Tibial artery (tissue), 4 donors: Measurements from ENCODE around the gene AKR1C3.
"Not testable (repeated sequence)": the region's sequence is repeated elsewhere in the genome, so short reads cannot be mapped to it uniquely, and the experiment has no call there.

ENCODE experiments used
- DNase-seq, 2 donors: peaks; one replicate each; pipeline ENCODE4 v3.0.0-alpha.2; 2019
- H3K27ac ChIP-seq, 2 donors: fragments of 200-600 bp; sonication (generic) in 1 of 2; 1 replicate in 1 of 2; 2 replicates in 1 of 2; pipeline ENCODE4 v1.5.1; 2018 to 2019; ENCODE audit warnings: mild to moderate bottlenecking in 1 of 2
- H3K27me3 ChIP-seq, 2 donors: fragments of 200-600 bp; sonication (generic) in 1 of 2; one replicate each; pipeline versions ENCODE4 v1.5.1 to v1.6.0; 2016 to 2019
- H3K36me3 ChIP-seq, 3 donors: fragments of 200-600 bp; sonication (generic) in 2 of 3; one replicate each; pipeline ENCODE4 v1.5.1; 2016 to 2019; ENCODE audit warnings: mild to moderate bottlenecking in 2 of 3
- H3K4me1 ChIP-seq, 4 donors: fragments of 200-600 bp; sonication (generic) in 2 of 4; 1 replicate in 3 of 4; 2 replicates in 1 of 4; pipeline ENCODE4 v1.5.1; 2016 to 2019
- H3K4me3 ChIP-seq, 2 donors: fragments of 200-600 bp; sonication (generic) in 1 of 2; 1 replicate in 1 of 2; 2 replicates in 1 of 2; pipeline ENCODE4 v1.5.1; 2018 to 2019; ENCODE audit warnings: mild to moderate bottlenecking in 2 of 2
- H3K9me3 ChIP-seq, 3 donors: fragments of 200-600 bp; sonication (generic) in 1 of 3; one replicate each; pipeline ENCODE4 v1.5.1; 2016 to 2019
- intact Hi-C: fragments of 100-400 bp; cut with DNase I; formaldehyde crosslinking; loops from one replicate; pipeline ENCODE4 v1.15.0; 2023; ENCODE audit warnings: low total_unique reads
- TF ChIP-seq, protein P1 (sequence below), 2 experiments: fragments of 200-600 bp in 1 of 2; fragments of 450-650 bp in 1 of 2; IDR thresholded peaks; one replicate each; pipeline ENCODE4 v1.5.1; 2017 to 2019; ENCODE audit warnings: antibody characterized with exemption in 2 of 2, mild to moderate bottlenecking in 1 of 2, moderate library complexity in 1 of 2

Gene AKR1C3

GRCh38 chr10:5094265-5095205 lies at the start of gene AKR1C3:
Gene AKR1C3, plus strand, starts transcription at chr10:5094414. Its CDS starts 31 bp downstream, at chr10:5094445.
- Histone ChIP-seq H3K4me1 (no peaks in the 10 kb centered on the region), H3K36me3 (peaks cover 3 to 14% (median 11%) of the 10 kb centered on the region in 3 donors), H3K9me3 (peaks cover 0 to 6% (median 0%) of the 10 kb centered on the region in 3 donors), H3K27ac (peak within 1 kb of the TSS; percentile 31 to 67), H3K27me3 (no peaks in the 10 kb centered on the region), H3K4me3 (peak within 1 kb of the TSS; percentile 49 to 51)
- TF ChIP-seq, protein P1, sequence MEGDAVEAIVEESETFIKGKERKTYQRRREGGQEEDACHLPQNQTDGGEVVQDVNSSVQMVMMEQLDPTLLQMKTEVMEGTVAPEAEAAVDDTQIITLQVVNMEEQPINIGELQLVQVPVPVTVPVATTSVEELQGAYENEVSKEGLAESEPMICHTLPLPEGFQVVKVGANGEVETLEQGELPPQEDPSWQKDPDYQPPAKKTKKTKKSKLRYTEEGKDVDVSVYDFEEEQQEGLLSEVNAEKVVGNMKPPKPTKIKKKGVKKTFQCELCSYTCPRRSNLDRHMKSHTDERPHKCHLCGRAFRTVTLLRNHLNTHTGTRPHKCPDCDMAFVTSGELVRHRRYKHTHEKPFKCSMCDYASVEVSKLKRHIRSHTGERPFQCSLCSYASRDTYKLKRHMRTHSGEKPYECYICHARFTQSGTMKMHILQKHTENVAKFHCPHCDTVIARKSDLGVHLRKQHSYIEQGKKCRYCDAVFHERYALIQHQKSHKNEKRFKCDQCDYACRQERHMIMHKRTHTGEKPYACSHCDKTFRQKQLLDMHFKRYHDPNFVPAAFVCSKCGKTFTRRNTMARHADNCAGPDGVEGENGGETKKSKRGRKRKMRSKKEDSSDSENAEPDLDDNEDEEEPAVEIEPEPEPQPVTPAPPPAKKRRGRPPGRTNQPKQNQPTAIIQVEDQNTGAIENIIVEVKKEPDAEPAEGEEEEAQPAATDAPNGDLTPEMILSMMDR (IDR thresholded peaks at IDR 0.05), result peak; percentile 66 to 87
- DNase-seq, result no peak
- intact Hi-C loops, result loop anchor here (5.0 kb wide), 1 partner anchor 242 kb away; no protein-coding TSS in a partner anchor

DNA sequence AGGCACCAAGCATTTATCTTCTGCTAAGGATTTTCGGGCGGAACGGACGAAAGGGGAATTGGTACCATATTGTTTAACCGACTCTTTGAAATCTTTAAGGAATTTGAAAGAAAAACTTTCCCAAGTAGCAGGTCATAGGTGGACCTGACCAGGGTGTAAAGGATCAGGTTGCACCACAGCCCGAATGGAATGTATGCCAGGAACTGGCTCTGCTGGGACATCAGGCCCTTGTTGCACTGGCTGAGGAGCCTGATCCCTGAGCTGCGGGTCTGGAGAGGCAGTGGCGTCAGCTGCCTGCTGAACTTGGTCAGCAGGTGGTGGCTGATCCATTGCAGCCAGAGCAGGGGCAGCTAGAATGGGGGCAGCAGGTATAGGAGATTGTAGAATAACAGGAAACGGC lies 49.1 kb upstream of the AKR1C3 start:
- intact Hi-C loops, result no loop called here
- Histone ChIP-seq H3K36me3 (no peaks in the 10 kb centered on the region), H3K4me3 (no peak overlapping the region), H3K4me1 (peaks cover 0 to 3% (median 0%) of the 10 kb centered on the region in 4 donors), H3K9me3 (no peaks in the 10 kb centered on the region), H3K27ac (no peak overlapping the region), H3K27me3 (no peaks in the 10 kb centered on the region)
- no peak for DNase-seq
- TF ChIP-seq, protein P1 (IDR thresholded peaks at IDR 0.05), result no peak

GRCh38 chr10:5046410-5046809 lies 47.8 kb upstream of the AKR1C3 start:
- Histone ChIP-seq H3K27ac (no peak overlapping the region), H3K9me3 (no peaks in the 10 kb centered on the region), H3K4me1 (peaks cover 0 to 3% (median 0%) of the 10 kb centered on the region in 4 donors), H3K36me3 (no peaks in the 10 kb centered on the region), H3K27me3 (no peaks in the 10 kb centered on the region), H3K4me3 (no peak overlapping the region)
- no peak for DNase-seq
- TF ChIP-seq, protein P1 (IDR thresholded peaks at IDR 0.05), result no peak
- intact Hi-C loops, result no loop called here

GRCh38 chr10:5047055-5047454 lies 47.2 kb upstream of the AKR1C3 start:
- H3K36me3 ChIP-seq, H3K9me3 ChIP-seq, DNase-seq, intact Hi-C loops, H3K27ac ChIP-seq, H3K4me1 ChIP-seq, H3K27me3 ChIP-seq, H3K4me3 ChIP-seq: not testable (repeated sequence)

- H3K27me3 ChIP-seq, result no peaks in the 10 kb centered on the region
- no peak overlapping the region for H3K27ac ChIP-seq
- TF ChIP-seq, protein P1 (IDR thresholded peaks at IDR 0.05), result no peak
- no peaks in the 10 kb centered on the region for H3K9me3 ChIP-seq
- no peak overlapping the region for H3K4me3 ChIP-seq
- H3K4me1 ChIP-seq, result no peaks in the 10 kb centered on the region
- H3K36me3 ChIP-seq, result no peaks in the 10 kb centered on the region
- intact Hi-C loops, result no loop called here
- DNase-seq, result no peak
These were observed 46.1 kb upstream of the AKR1C3 start for GRCh38 chr10:5047912-5048628.

- H3K27ac ChIP-seq, H3K36me3 ChIP-seq, DNase-seq, H3K9me3 ChIP-seq, H3K4me3 ChIP-seq, H3K4me1 ChIP-seq, H3K27me3 ChIP-seq, intact Hi-C loops: not testable (repeated sequence)
These were observed 41.2 kb upstream of the AKR1C3 start for GRCh38 chr10:5052951-5053500.

DNA sequence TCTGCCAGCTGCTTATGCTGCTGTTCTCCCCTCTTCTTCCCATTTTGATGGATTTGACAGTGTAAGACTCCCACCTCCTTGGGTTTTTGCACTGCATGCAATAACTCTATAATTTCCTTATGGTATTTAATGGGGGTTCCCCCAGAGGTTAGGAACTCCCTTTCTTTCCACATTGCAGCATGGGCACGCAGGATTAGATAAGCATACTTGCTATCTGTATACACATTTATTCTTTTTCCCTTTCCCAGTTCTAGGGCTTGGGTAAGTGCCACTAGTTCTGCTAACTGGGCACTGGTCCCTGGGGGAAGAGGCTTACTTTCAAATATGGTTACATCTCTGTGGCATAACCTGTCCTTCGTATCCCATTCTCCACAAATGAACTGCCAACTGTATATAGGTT lies 39.4 kb upstream of the AKR1C3 start:
- DNase-seq, H3K4me1 ChIP-seq, H3K27ac ChIP-seq, H3K9me3 ChIP-seq, H3K4me3 ChIP-seq, H3K36me3 ChIP-seq, intact Hi-C loops, H3K27me3 ChIP-seq: not testable (repeated sequence)

DNA sequence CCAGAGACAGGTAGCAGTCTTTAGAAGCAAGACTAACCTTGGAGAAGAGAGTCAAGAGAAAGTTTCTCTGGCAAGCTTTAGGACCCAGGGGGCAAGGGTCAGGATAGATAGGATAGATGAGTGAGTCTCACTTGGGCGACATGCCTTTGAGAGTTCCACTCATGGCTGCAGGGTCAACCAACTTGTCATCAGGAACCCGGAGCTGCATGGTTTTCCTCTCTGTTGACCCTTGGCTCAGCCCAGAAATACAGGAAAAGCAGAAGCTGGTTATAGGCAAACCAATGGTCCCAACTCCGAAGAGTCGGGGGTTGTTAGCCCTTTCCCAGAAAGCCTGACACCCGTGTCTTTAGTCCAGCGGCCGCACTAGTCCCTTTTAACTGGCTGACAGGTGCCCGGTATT lies 34.9 kb upstream of the AKR1C3 start:
- H3K27ac ChIP-seq, H3K9me3 ChIP-seq, DNase-seq, H3K4me3 ChIP-seq, H3K4me1 ChIP-seq, H3K27me3 ChIP-seq, intact Hi-C loops, H3K36me3 ChIP-seq: not testable (repeated sequence)

DNA sequence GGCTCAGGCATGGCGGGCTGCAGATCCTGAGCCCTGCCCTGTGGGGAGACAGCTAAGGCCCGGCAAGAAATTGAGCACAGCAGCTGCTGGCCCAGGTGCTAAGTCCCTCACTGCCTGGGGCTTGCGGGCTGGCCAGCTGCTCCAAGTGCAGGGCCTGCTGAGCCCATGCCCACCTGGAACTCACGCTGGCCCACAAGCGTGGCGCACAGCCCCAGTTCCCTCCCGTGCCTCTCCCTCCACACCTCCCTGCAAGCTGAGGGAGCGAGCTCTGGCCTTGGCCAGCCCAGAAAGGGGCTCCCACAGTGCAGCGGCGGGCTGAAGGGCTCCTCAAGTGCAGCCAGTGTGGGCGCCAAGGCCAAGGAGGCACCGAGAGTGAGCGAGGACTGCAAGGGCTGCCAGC lies 33.4 kb upstream of the AKR1C3 start:
- H3K4me1 ChIP-seq, H3K36me3 ChIP-seq, H3K4me3 ChIP-seq, H3K9me3 ChIP-seq, H3K27me3 ChIP-seq, intact Hi-C loops, DNase-seq, H3K27ac ChIP-seq: not testable (repeated sequence)
